GM18508 (cell line): ENCODE results near the gene PTPN4.

Experiments
- ATAC-seq: cut with Tn5 transposase; IDR thresholded peaks from one replicate; pipeline ENCODE4 v1.9.1; 2021; ENCODE audit warnings: moderate number of reproducible peaks; ENCODE audit not compliant: insufficient read depth, unreplicated experiment

PTPN4 gene

GRCh38 chr2:119759451-119760236, at the start of gene PTPN4:
Gene PTPN4 (plus strand): TSS chr2:119759922. CDS start chr2:119809854, 49,932 bp downstream.
- peak; percentile 83 for ATAC-seq

GRCh38 chr2:119710281-119710680, 49.4 kb upstream of the PTPN4 start:
- ATAC-seq, result no peak

- no peak for ATAC-seq
These were observed 48.4 kb upstream of the PTPN4 start for GRCh38 chr2:119711352-119711751.

- ATAC-seq, result no peak
These were observed 47.2 kb upstream of the PTPN4 start for GRCh38 chr2:119712571-119712970.

- ATAC-seq, result no peak
These were observed 45.8 kb upstream of the PTPN4 start for GRCh38 chr2:119713819-119714490.

GRCh38 chr2:119715409-119716283, 44.1 kb upstream of the PTPN4 start:
- ATAC-seq, result no peak

- ATAC-seq, result no peak
These were observed 43.4 kb upstream of the PTPN4 start for GRCh38 chr2:119716284-119716672.

- no peak for ATAC-seq
These were observed 41.0 kb upstream of the PTPN4 start for GRCh38 chr2:119718501-119719260.

- no peak for ATAC-seq
These were observed 40.5 kb upstream of the PTPN4 start for GRCh38 chr2:119719261-119719627.

GRCh38 chr2:119721043-119721442, 38.7 kb upstream of the PTPN4 start:
- no peak for ATAC-seq

- no peak for ATAC-seq
These were observed 38.3 kb upstream of the PTPN4 start for GRCh38 chr2:119721462-119721861.

GRCh38 chr2:119721904-119722303, 37.8 kb upstream of the PTPN4 start:
- ATAC-seq, result no peak

- ATAC-seq, result no peak
These were observed 36.5 kb upstream of the PTPN4 start for GRCh38 chr2:119723186-119723585.

GRCh38 chr2:119723784-119724467, 35.8 kb upstream of the PTPN4 start:
- no peak for ATAC-seq

- ATAC-seq, result no peak
These were observed 34.9 kb upstream of the PTPN4 start for GRCh38 chr2:119724656-119725485.

- no peak for ATAC-seq
These were observed 32.2 kb upstream of the PTPN4 start for GRCh38 chr2:119727493-119727892.

- ATAC-seq, result no peak
These were observed 31.3 kb upstream of the PTPN4 start for GRCh38 chr2:119728421-119728820.

GRCh38 chr2:119730671-119731177, 29.0 kb upstream of the PTPN4 start:
- no peak for ATAC-seq

- no peak for ATAC-seq
These were observed 27.7 kb upstream of the PTPN4 start for GRCh38 chr2:119731983-119732382.
